Common myeloid progenitor, CD34-positive (primary cell): ENCODE results near the gene POP5.

Experiments
- CTCF ChIA-PET: fragments of 350-600 bp; sonication (Branson Sonifier 250); formaldehyde crosslinking; loops from one replicate; lab custom pipeline; 2021; ENCODE audit warnings: antibody characterized with exemption; lab: Charles Lee
- POLR2A ChIA-PET: fragments of 350-600 bp; sonication (Branson Sonifier 250); formaldehyde crosslinking; loops from one replicate; lab custom pipeline; 2021; ENCODE audit warnings: antibody characterized with exemption; lab: Charles Lee
- DNase-seq, 3 donors: peaks; one replicate each; pipeline versions ENCODE4 v3.0.0 to v3.0.0-alpha.2; 2013
- H3K27ac ChIP-seq, 2 experiments: 1 replicate in 1 of 2; 2 replicates in 1 of 2; pipeline ENCODE4 v1.7.0; 2013; ENCODE audit warnings: inconsistent platforms in 2 of 2, low read length in 2 of 2, mild to moderate bottlenecking in 2 of 2, low read depth in 1 of 2, moderate library complexity in 1 of 2; ENCODE audit not compliant: severe bottlenecking in 2 of 2, insufficient read depth in 1 of 2, poor library complexity in 1 of 2
- H3K27me3 ChIP-seq, 5 experiments: replicated peaks in 2 of 5; 1 replicate in 3 of 5; 2 replicates in 2 of 5; pipeline versions ENCODE4 v1.6.1 to v1.7.0; 2013; ENCODE audit warnings: low read length in 4 of 5, mild to moderate bottlenecking in 2 of 5, moderate library complexity in 2 of 5, inconsistent platforms in 1 of 5; ENCODE audit not compliant: insufficient read depth in 5 of 5, control insufficient read depth in 4 of 5
- H3K36me3 ChIP-seq, 4 experiments: 1 replicate in 2 of 4; 2 replicates in 2 of 4; pipeline versions ENCODE4 v1.6.1 to v1.7.0; 2013; ENCODE audit warnings: low read length in 3 of 4, control low read depth in 1 of 4, mild to moderate bottlenecking in 1 of 4; ENCODE audit not compliant: control insufficient read depth in 4 of 4, insufficient read depth in 4 of 4
- H3K4me1 ChIP-seq, 4 experiments: 1 replicate in 3 of 4; 2 replicates in 1 of 4; pipeline versions ENCODE4 v1.6.1 to v1.7.1; 2013; ENCODE audit warnings: low read length in 3 of 4, mild to moderate bottlenecking in 3 of 4, control low read depth in 1 of 4, inconsistent platforms in 1 of 4, moderate library complexity in 1 of 4; ENCODE audit not compliant: control insufficient read depth in 4 of 4, insufficient read depth in 4 of 4; ENCODE audit errors: control extremely low read depth in 1 of 4
- H3K4me3 ChIP-seq, 7 experiments: 1 replicate in 4 of 7; 2 replicates in 3 of 7; pipeline versions ENCODE4 v1.5.1 to v1.7.0; 2013; ENCODE audit warnings: mild to moderate bottlenecking in 7 of 7, low read length in 6 of 7, moderate library complexity in 6 of 7, inconsistent platforms in 2 of 7, low read depth in 2 of 7, control low read depth in 1 of 7; ENCODE audit not compliant: insufficient read depth in 4 of 7, control insufficient read depth in 1 of 7; ENCODE audit errors: extremely low read depth in 1 of 7
- H3K9me3 ChIP-seq, 5 experiments: 1 replicate in 4 of 5; 2 replicates in 1 of 5; pipeline versions ENCODE4 v1.6.1 to v1.7.1; 2013; ENCODE audit warnings: low read length in 4 of 5, mild to moderate bottlenecking in 2 of 5, inconsistent platforms in 1 of 5, low read depth in 1 of 5, moderate library complexity in 1 of 5; ENCODE audit not compliant: control insufficient read depth in 4 of 5, insufficient read depth in 2 of 5; ENCODE audit errors: control extremely low read depth in 1 of 5
- WGBS: methylation state at CpG from one replicate; pipeline ENCODE4 v1.1.5; 2013; ENCODE audit not compliant: insufficient coverage; 5-methylcytosine and 5-hydroxymethylcytosine counted together

POP5 gene

DNA sequence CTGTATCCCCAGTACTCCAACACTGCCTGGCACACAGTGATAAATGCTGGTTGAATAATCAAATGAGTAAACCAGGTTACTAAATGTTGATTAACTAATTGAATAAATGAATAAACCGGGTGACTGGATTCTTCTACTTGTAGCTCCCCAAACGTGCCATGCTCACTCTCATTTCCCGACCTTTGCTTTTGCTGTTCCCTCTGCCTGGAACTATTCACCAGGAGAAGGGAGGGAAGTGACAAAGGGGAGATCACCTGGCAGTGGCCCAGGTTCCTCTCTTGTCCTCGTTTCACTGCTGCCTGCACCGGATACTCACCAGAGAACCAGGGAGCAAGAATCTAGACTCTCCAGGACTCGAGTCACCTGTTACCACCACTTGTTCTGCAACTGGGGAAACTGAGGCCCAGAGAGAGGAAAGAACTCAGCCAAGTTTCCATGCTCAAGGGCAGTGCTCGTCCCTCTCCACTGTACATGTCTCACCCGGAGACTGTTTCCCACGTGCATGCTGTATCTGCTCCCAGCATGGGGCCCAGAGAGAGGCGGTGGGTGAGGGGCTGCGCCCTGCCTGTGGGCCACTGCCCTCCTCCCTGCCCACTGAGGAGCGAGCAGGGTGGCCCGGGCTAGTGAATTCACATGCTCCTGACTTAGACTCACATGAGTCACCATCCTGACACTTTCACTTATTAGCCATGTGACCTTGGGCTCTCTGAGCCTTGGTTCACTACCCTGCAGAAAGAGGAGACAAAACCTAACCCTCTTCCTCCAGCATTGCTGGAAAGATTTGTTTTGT, 17.7 kb upstream of the POP5 start:
- H3K36me3 ChIP-seq: no peaks in the 10 kb centered on the region
- DNase-seq: peak in 2 of 3 donors; percentile 34 to 44
- no peaks in the 10 kb centered on the region for H3K27me3 ChIP-seq
- ChIA-PET CTCF (interaction anchor here (0.9 to 1.8 kb wide), 3 partner anchors 10 to 49 kb away, joined by 3 to 5 read pairs (median 4); no protein-coding TSS in a partner anchor), POLR2A (no interaction called here)
- H3K4me1 ChIP-seq: peaks cover 2 to 28% (median 9%) of the 10 kb centered on the region in 4 experiments
- no peaks in the 10 kb centered on the region for H3K9me3 ChIP-seq
- 94% methylated on average over 8 of the region's 13 CpGs for WGBS
- H3K27ac ChIP-seq: no peak overlapping the region
- H3K4me3 ChIP-seq: no peak overlapping the region

DNA sequence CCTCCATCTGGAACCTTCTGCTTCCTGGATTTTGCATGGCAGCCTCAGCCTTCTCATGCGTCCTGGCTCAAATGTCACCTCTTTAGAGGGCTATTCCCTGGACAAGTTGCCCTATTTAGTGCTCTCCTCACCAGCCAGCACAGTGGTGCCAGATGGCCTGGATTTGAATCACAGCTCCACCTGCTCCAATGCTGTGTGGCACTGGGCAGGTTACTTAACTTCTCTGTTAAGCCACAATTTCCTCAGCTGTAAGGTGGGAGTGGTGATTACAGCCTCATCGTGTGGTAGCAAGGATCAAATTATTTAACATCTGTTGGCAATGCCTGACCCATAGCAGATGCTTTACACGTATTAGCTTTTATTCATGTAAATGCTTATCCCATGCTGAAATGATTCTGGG, 16.7 kb upstream of the POP5 start:
- ChIA-PET POLR2A (no interaction called here), CTCF (interaction anchor here (0.8 to 0.9 kb wide), 2 partner anchors 15 to 52 kb away, joined by 3 to 4 read pairs; no protein-coding TSS in a partner anchor)
- H3K9me3 ChIP-seq: no peaks in the 10 kb centered on the region
- H3K27me3 ChIP-seq: no peaks in the 10 kb centered on the region
- DNase-seq: no peak
- no peak overlapping the region for H3K4me3 ChIP-seq
- H3K27ac ChIP-seq: no peak overlapping the region
- peaks cover 2 to 25% (median 8%) of the 10 kb centered on the region in 4 experiments for H3K4me1 ChIP-seq
- 90% methylated on average over 3 of the region's 3 CpGs for WGBS
- no peaks in the 10 kb centered on the region for H3K36me3 ChIP-seq

DNA sequence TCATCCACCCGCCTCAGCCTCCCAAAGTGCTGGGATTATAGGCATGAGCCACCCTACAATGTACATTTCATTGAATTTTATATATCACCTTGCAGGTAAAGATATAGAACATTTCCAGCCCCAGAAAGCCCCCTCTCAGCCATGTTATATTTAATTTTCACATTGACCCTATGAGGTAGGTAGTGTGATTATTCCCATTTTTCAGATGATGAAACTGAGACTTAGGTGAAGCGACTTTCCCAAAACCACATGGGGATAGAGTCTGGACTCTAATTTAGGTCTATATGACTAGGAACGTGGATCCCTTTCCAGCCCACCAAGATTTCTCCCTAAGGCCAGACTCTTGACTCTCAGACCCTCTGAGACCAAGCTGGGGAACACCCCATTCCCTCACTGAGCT, 15.7 kb upstream of the POP5 start:
- CTCF ChIA-PET: interaction anchor here (0.8 kb wide), 1 partner anchor 53 kb away, joined by 3 read pairs; no protein-coding TSS in a partner anchor
- POLR2A ChIA-PET: no interaction called here
- Histone ChIP-seq H3K27ac (no peak overlapping the region), H3K36me3 (no peaks in the 10 kb centered on the region), H3K9me3 (no peaks in the 10 kb centered on the region), H3K4me1 (peaks cover 0 to 17% (median 2%) of the 10 kb centered on the region in 4 experiments), H3K27me3 (no peaks in the 10 kb centered on the region), H3K4me3 (no peak overlapping the region)
- 100% methylated on average over 1 of the region's 3 CpGs for WGBS
- DNase-seq: no peak

DNA sequence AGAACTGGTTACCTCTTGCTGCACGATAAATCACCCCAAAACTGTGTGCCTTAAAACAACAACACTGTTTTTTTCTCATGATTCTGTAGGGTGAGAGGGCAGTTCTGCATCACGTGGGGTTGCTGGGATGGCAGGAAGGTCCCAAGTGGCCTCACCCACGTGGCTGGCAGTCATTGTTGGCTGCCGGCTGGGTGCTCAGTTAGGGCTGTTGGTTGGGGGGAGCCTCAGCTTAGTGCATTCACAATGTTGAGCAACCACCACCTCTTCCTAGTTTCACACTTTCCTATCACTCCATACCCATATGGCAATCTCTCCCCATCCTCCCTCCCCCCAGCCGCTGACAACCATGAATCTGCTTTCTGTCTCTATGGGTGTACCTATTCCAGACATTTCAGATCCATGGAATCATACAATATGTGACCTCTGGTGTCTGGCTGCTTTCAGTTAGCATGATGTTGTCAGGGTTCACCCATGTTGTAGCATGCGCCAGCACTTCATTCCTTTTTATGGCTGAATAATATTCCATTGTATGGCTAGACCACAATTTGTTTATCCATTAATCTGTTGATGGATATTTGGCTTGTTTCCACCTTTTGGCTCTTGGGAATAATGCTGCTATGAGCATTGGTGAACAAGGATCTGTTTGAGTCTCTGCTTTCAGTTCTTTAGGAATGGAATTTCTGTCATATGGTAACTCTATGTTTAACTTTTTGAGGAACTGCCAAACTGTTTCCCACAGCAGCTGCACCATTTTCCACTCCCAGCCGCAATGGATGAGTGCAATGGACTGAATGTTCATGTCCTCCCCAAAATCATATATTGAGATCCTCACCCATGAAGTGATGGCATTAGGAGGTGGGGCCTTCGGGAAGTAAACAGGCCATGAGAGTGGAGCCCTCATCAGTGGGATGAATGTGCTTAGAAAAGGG, 11.2 kb upstream of the POP5 start:
- H3K4me1 ChIP-seq: no peaks in the 10 kb centered on the region
- POLR2A ChIA-PET: no interaction called here
- no peak for DNase-seq
- no peak overlapping the region for H3K27ac ChIP-seq
- H3K27me3 ChIP-seq: no peaks in the 10 kb centered on the region
- H3K4me3 ChIP-seq: no peak overlapping the region
- H3K9me3 ChIP-seq: no peaks in the 10 kb centered on the region
- 100% methylated on average over 5 of the region's 8 CpGs for WGBS
- H3K36me3 ChIP-seq: no peaks in the 10 kb centered on the region
- CTCF ChIA-PET: interaction anchor here (1.4 kb wide), 1 partner anchor 8 kb away, joined by 3 read pairs; no protein-coding TSS in a partner anchor

DNA sequence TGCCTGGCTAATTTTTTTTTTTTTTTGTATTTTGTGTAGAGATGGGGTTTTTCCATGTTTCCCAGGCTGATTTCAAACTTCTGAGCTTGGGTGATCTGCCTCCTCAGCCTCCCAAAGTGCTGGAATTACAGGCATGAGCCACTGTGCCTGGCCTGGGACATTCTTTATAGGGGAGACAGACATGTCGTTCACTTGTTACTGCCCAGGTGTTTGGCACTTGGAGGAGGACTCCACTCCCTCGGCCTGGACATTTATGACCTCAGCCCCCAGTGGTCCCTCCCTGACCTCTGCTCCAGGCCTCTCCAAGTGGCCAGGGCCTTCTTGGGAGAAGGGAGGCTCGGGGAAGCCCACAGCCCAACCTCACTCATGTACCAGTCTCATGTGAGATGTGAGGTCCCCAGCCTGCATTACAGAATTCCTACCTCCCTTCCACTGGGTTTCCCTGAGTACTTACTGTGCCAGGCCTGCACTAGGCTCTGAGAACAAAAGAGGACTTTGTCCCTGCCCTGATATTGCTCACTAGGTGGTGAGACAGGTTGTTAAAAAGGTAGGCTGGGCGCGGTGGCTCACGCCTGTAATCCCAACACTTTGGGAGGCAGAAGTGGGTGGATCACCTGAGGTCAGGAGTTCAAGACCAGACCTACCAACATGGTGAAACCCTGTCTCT, 9.7 kb upstream of the POP5 start:
- 95% methylated on average over 6 of the region's 6 CpGs for WGBS
- Histone ChIP-seq H3K4me1 (no peaks in the 10 kb centered on the region), H3K4me3 (no peak overlapping the region), H3K36me3 (no peaks in the 10 kb centered on the region), H3K9me3 (no peaks in the 10 kb centered on the region), H3K27me3 (peaks cover 0 to 6% (median 5%) of the 10 kb centered on the region in 5 experiments), H3K27ac (no peak overlapping the region)
- POLR2A ChIA-PET: no interaction called here
- no peak for DNase-seq
- CTCF ChIA-PET: interaction anchor here (1.4 to 2.5 kb wide), 3 partner anchors 10 to 58 kb away, joined by 3 to 13 read pairs (median 5); no protein-coding TSS in a partner anchor

DNA sequence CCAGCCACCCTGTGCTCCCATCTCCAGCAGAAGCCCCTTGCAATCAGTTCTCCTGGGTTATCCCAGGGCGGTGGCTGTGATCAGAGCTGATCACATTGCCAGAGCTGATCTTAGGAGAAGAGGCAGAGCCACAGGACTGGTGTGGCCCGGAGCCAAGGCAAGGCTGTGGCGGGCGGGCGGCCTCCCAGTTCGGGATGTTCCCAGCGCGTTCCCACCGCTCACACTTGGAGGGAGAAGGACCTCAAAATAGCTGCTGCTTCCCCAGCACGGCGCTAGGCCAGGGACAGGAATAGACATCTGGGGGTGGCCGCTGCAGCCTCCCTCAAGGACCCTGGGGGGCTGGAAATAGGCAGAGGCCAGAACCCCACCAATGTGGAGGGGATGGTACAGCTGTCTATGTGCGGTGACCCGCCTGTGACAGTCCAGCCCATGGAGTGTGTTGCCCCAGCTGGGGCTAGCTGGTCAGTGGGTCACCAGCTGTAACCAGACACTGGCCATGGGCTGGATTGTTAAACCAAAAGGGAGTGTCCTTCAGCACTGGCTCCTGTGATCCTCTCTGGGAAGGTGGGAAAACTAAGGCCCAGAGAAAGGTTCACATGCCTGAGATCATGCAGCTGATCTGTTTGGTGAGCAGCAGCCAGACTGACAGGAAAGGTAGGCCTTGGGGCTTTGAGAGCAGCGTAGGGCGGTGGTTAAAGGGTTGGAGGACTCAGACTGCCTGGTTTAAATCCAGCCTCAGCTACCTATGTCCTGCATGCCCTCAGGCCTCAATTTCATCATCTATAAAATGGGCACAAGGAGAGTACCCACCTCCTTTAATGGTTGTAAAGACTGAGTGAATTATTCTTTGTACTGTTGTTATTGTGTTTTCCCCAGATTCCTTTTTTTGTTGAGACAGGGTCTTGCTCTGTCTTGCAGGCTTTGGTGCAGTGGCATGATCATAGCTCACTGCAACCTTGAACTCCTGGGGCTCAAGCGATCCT, 8.0 kb upstream of the POP5 start:
- peaks cover 0 to 22% (median 8%) of the 10 kb centered on the region in 5 experiments for H3K27me3 ChIP-seq
- H3K9me3 ChIP-seq: no peaks in the 10 kb centered on the region
- H3K4me1 ChIP-seq: peaks cover 0 to 8% (median 6%) of the 10 kb centered on the region in 4 experiments
- DNase-seq: no peak
- WGBS: 90% methylated on average over 4 of the region's 17 CpGs
- ChIA-PET POLR2A (no interaction called here), CTCF (interaction anchor here (0.7 to 2.5 kb wide), 4 partner anchors 12 to 60 kb away, joined by 3 to 13 read pairs (median 4); no protein-coding TSS in a partner anchor)
- no peaks in the 10 kb centered on the region for H3K36me3 ChIP-seq
- H3K4me3 ChIP-seq: no peak overlapping the region
- H3K27ac ChIP-seq: no peak overlapping the region
